ENCODE measurements around the gene MAP3K7CL.
"Not testable (repeated sequence)": the region's sequence is repeated elsewhere in the genome, so short reads cannot be mapped to it uniquely, and the experiment has no call there.

Gene MAP3K7CL

DNA sequence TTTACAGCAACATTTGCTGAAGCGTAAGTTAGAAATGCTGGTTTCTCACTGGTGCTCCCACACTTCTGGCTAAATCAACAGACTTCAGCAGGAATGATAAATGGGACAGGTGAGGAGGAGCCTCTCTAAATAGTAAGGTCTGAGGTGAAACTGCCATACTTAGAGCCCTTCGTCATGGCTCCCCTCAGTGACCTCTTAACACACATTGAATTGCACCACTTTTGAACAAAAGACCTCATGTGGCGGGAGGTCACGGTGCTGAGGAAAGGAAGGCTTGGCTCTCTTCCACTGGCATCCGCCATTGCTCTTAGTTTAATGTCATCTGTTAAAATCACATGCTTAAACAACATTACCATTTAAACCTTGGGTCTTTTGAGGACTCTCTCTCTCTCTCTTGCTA is 3.4 kb downstream of the MAP3K7CL start:
- DNase-seq (ENCODE audit: low read depth in 2 of 2) = no peak

DNA sequence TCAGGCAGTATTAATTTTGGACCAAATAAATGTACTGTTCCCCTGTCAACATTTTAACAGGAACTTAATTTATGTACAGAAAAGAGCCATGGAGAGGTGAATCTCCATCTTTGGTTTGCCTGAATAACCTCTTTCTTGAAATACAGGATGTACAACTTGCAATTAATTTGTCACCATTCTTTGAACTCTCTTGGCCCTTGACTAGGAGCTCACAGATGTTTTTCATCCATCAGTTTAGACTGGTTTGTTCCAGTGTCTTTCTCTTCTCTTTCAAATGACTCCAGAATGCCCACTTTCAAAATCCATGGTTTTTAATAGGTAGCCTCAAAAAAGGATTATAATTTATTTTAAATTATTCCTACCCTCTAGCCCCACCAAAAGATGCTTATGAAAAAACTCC is 5.0 kb downstream of the MAP3K7CL start:
- DNase-seq (ENCODE audit: low read depth in 2 of 2) = no peak

DNA sequence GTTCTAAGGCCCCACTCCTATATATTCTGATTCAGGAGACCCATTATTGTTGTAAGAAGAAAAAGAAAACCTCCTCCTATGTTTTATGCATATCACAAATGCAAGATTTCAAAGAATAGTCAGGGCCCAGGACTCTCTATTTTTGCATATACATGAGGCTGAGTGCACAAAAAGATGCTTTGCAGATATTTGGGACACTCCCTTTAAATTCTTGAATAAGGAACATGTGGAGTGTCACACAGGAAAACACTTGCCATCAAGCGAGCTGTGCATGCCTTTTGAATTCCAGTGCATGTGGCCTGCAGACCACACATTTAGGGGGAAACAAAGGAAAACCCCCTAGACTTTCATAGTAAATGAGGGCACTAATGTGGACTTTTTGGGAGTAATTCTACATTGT is 5.6 kb downstream of the MAP3K7CL start:
- DNase-seq (ENCODE audit: low read depth in 2 of 2) = no peak

DNA sequence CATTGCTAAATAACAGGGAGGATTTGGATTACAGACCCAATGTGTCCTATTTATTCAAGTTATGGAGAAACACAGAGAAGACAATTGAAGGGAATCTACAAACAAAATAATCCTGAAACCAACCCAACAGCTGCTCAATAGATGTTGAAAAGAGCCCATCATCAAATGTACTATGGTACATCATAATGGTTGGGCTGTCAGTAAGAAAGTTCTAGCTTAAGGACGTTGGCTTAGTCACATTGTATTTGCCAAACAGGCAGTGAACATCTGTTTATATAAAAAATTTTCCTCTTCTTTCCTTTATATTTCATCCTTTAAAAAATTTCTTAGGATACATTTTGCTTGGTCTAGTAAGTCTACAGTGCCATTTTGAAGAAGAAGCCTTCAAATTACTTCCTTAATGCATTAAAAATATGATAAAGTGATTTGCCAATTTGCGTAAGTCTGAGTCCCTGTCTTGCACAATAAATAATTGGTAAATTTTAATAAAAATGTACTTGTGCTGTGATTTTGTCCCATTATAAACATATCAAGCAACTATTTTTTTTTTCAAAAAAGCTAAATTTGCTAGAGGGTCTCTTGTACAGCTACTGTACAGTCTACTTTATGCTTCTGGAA is 14.4 kb downstream of the MAP3K7CL start:
- DNase-seq (ENCODE audit: low read depth in 2 of 2) = no peak

DNA sequence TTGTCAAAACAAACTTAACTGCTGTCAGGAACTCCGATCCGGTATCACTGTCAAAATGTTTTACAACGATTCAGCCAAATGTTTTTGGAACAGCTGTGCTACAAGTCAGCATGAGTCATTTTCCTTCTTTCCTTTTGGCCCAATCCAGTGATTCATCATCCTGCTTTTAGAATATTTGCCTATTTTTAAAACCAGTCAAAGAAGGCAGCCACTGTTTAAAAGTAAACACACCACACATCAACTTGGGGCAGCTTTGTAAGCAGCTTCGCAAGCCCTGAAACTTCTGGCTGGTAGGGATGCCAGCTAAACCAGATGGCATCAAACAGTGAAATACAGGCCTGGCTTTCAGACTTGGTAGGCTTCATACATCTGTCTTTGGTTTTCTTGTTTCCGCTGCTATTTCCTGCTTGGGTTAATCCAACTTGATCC is 14.9 kb downstream of the MAP3K7CL start:
- no peak for DNase-seq (ENCODE audit: low read depth in 2 of 2)

DNA sequence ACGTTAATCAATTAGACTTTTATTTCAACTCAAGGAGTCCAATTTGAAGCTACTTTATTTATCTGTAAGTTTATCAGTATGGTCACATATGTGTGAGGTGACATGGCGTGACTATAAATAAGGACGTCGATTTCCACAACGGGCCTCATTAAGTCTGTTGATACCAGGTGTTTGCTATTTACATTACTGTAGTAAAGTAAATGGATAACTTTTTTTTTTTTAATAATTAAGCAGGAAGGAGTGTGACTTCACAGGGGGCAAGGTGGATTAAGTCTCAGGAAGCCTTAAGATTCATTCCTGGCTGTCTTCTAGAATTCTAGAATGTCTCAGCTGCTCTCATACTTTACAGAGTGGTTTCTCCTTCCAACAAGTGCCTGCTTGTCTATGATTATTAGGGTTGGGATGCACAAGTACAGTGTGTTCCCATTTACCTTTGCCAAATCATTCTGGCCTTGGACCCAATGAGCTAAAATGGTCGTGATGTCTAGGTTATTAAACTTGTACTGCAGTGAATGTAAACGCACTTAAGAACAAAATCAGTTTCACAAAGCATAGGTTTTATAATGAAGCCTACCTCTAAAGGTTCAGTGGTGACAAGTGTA is 15.5 kb downstream of the MAP3K7CL start:
- DNase-seq (ENCODE audit: low read depth in 2 of 2) = no peak

DNA sequence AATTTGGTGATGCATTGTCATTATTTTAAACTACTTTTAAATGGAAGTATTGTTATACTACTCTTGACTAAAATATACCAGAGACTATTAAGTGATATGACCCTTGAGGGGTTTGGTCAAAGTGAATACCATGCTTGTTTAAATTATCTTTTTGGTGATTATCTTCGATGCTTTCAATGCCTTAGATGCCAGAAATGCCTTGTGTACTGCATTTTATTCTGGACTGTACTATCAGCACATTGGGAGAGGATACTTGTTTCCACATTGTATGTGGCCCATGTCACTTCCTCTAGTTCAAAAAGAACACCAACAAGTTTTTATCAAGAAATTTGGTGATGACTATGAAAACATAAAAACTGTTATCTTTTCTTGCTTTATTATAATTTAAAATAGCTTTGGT is 16.3 kb downstream of the MAP3K7CL start:
- no peak for DNase-seq (ENCODE audit: low read depth in 2 of 2)

DNA sequence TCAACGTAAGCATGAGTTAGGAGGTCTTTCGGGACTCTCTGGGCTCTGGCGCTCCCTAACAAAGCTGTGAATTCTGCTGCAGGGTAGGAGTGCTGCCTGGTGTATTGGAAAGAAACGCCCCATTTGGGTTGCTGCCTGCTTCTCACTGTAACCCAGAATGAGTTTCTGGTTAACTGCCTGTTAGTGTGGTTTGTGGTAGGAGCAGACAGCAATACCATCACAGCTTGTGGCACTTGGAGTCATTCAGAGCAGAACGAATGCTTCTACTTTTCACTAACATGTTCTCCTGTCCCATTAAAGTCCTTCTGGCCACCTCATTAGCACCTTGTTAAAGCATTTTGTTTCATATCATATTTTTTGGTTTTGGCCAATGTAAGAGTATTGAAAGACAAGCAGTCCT is 18.1 kb downstream of the MAP3K7CL start:
- DNase-seq (ENCODE audit: low read depth in 2 of 2) = no peak

DNA sequence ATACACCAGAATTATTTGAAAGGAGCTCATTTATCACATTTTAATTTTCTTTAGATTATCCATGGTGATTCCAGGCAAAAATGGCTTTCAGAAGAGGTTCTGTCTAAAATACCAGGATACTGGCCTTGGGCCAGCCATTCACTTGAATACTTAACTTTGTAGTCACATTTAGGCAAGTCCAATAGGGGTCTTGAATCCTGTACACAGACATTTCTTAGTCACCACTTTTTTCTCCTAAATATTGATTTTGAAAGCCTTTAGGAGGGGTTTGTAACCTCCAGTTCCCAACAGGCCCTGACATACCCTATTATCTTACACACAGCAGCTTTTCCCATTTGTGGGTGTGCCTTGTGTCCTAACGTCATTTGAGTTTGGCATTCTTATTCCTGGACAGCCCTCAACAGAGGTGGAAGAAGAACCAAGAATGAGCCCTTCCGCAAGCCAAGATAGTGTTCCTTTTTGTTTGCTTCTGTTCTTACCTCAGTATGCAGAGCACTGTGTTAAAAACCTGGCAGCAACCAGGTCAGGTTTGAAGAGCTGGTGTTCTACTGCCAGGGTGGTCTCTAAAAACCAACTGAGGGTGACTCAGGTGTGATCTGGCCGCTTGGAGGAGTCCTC is 19.5 kb downstream of the MAP3K7CL start:
- DNase-seq (ENCODE audit: low read depth in 2 of 2) = no peak

DNA sequence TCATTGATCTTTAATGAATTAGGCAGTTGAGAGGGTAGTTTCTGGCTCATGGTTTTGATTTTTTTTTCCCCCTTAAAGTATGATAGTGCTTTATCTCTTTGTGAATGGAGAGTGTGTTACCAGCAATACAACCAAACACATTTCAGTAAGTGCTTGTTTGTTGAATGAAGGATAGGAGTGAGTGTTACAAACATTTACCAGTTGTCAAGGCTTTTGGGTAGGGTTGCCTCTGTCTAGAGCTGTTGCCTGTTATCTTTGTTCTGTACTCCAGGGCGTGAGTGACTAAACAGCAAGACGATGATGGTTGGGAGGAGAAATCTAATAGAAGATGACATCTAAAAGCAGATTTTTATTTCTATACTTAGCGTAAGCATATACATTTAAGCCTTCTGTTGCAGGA is 21.5 kb downstream of the MAP3K7CL start:
- DNase-seq (ENCODE audit: low read depth in 2 of 2) = no peak

DNA sequence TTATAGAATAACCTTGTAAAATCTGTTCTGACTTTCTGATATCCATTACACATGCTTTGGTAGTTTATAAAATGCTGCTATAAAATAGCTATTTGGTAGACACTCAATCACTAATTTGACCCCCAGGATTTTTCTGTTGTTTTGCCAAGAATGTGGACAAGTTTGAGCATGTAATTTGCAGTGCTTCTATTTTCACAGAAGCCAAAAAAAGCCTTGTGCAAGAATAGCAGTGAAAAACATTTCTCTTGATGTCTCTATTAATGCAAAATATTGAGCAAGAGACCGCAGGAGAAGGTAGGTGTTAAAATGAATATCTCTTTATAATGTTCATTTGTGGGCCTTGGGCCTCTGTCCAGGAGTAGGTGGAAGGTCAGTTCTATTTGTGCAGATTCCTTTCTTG is 22.5 kb downstream of the MAP3K7CL start:
- no peak for DNase-seq (ENCODE audit: low read depth in 2 of 2)

DNA sequence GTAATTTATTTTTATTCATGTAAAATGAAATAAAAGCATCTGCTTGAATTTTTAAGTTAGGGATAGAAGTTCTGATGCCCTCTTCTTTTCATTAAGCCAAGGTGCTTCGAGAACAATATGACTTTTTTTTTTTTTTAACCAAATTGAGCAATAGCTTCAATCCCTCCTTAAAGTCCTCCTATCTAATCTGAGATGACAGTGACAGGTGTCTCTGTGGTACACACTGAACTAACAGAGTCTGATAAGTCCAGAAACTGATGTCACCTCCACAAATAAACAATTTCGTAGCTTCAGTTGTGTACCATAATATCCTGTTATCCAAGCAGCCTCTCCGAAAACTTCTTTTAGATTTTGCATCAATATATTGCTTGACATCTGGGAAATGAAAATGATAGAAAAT is 23.8 kb downstream of the MAP3K7CL start:
- DNase-seq (ENCODE audit: low read depth in 2 of 2) = no peak

DNA sequence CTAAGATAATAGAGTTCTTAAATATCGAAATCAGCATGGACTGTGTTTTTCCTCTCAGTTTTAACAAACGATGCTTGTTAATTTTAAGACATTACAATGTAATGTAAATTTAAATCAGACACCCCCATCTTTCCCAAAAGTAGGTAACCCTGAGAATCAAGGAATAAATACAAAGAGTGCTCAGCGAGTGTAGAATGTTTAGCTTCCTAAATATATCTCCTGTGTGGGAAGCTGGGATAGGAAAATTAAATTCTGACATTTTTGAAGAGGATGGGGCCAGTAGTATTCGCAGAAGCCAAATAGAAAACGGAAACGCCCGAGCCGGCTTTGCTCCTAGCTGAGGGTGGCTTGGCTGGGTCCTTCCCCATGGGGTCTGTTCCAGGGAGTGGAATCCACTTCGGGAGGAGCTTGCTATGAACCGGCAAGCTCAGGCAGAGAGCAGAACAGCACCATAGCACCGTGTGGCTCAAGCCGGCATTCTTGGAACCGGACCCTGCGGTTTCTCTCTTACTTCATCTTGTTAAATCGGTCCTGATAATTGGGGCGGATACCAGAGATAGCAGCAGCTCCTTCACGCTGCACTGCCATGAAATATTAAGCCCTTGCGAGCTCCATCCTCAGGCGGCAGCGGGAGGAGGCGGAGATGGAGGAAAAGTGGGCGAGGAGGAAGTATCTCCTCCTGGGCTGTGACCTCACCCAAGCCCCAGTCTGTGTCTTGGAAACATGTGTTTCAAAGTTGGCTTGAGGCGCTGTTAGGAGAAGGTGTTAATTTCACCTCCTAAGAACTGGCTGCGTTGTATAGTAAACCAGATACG is 24.9 kb downstream of the MAP3K7CL start:
- DNase-seq (ENCODE audit: low read depth in 2 of 2) = no peak

DNA sequence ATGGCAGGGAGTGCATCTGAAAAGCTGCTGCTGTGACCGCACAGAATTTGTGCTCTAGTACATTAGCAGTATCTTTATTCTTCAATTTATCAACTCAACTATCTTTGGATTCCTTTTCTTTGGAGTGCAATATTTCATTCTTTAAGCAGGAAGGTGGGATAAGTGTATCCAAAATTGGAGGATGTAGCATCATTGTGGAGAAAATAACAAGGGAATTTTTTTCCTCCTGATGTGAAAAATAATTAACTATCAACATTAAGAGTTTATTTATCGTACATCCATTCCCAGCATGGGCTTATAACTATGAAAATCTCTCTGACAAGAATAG is 25.5 kb downstream of the MAP3K7CL start:
- DNase-seq (ENCODE audit: low read depth in 2 of 2) = no peak

DNA sequence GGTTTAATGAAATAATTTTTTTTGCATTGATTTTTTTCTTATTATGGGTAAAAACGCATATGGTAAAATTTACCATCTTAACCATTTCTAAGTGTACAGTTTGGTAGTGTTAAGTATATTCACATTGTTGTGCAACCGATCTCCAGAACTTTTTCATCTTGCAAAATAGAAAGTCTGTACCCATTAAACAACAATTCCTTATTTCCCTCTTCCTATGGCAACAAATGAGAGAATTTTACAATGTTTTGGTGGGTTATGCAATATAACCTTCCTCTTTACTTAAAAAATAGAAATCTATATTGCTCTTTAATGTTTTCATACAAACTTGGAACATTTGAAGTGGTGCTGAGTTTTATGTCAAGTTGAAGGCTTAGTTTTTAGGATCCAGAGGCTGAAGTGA is 26.6 kb downstream of the MAP3K7CL start:
- DNase-seq (ENCODE audit: low read depth in 2 of 2) = no peak

DNA sequence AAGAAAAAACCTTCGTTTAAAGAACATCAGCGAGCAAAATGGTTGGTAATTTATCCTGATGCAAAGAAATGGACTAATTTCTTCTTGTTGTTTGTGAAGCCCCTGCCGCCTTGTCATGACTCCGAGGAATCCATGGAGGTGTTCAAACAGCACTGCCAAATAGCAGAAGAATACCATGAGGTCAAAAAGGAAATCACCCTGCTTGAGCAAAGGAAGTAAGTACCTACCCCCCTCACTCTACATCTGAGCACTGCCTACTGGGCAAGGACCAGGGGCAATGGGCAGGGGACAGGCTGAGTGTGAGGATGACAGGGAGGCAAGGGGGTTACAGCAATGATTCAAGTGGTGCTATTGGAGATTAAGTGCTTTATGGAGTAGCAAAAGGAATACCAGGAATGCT is 29.4 kb downstream of the MAP3K7CL start:
- no peak for DNase-seq (ENCODE audit: low read depth in 2 of 2)

DNA sequence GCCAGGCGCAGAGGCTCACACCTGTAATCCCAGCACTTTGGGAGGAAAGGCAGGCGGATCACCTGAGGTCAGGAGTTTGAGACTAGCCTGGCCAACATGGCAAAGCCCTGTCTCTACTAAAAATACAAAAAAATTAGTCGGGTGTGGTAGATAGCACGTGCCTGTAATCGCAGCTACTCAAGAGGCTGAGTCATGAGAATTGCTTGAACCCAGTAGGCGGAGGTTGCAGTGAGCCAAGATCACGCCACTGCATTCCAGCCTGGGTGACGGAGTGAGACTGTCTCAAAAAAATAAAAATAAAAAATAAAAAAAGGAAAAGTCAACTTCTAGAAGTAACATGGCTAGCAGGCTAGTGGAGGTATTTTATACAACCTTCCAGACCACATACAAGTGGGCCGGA is 32.4 kb downstream of the MAP3K7CL start:
- not testable (repeated sequence) for DNase-seq (ENCODE audit: low read depth in 2 of 2)

DNA sequence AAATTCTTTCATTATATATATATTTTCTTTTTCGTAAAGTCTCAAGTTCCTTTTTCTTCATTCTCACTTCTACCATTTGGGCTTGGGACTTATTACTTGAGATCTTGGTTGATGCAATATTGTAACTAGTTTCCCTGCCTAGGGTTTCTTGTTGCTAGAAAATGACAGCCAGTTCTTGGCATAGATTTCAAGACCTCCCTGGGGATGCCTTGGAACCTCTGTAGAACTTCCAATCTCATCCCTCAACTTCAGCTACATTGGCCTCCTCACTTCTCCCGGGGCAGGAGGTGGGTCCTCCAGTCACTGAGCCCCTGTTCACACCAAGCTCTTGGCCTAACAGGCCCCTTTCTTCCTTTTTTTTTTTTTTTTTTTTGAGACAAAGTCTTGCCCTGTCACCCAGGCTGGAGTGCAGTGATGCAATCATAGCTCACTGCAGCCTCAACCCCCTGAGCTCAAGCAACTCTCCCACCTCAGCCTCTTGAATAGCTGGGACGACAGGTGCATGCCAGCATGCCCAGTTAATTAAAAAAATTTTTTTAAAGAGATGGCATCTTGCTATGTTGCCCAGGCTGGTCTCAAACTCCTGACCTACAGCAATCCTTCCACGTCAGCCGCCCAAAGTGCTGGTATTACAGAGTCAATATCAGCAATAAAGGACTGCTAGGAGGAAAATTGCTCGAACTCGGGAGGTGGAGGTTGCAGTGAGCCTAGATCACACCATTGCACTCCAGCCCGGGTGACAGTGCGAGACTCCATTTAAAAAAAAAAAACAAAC is 33.1 kb downstream of the MAP3K7CL start:
- no peak for DNase-seq (ENCODE audit: low read depth in 2 of 2)

DNA sequence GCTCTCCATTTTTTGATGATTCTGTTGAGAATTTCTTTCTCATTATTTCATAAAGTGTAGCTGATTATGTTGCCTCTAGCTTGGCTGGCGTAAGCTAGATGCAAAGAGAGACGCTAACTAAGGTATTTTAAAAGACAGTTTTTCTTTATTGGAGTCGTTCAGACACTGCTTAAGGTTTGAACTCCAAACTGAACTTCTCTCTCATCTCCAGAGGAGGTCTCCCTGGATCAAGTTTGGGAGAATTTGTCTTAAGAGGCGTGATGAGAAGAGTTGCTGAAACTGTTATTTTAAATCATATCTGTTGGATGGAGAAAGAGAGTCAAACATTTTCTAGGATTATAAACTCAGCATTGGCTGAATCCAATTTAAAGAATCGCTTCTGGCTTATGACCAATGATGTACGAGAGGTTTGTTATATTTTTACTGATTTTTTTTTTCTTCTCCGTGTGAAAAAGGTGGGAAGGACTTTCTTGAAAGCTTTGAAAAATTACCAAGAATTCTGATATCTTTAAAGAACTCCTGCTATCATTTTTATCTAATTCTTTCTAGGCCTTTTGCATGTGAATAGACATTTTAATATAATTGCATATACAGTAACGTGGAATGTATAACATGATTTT is 34.0 kb downstream of the MAP3K7CL start:
- DNase-seq (ENCODE audit: low read depth in 2 of 2) = no peak

DNA sequence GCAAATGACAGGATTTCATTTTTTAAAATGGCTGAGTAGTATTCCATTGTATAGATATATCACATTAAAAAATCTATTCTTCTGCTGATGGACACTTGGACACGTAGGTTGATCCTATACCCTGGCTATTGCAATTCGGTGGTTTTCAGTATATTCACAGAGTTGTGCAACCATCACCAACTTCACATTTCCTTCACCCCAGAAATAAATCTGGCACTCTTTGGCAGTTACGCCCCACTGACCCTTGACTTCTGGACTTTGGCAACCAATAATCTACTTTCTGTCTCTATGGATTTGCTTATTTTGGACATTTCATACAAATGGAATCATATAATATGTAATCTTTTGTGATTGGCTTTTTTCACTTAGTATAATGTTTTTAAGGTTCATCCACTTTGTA is 35.9 kb downstream of the MAP3K7CL start:
- no peak for DNase-seq (ENCODE audit: low read depth in 2 of 2)

DNA sequence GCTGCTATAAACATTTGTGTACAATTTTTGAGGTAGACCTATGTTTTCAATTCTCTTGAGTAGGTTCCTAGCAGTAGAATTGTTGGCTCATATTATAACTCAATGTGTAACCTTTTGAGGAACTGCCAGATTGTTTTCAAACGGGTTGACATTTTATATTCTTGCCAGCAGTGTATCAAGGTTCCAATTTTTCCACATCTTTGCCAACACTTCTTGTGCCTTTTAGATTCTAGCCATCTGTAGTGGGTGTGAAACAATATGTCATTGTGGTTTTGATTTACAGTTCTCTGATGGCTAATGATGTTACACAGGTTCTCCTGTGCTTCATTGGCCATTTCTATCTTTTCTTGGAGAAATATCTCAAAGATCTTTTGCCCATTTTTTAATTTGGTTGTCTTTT is 36.4 kb downstream of the MAP3K7CL start:
- DNase-seq (ENCODE audit: low read depth in 2 of 2) = no peak

DNA sequence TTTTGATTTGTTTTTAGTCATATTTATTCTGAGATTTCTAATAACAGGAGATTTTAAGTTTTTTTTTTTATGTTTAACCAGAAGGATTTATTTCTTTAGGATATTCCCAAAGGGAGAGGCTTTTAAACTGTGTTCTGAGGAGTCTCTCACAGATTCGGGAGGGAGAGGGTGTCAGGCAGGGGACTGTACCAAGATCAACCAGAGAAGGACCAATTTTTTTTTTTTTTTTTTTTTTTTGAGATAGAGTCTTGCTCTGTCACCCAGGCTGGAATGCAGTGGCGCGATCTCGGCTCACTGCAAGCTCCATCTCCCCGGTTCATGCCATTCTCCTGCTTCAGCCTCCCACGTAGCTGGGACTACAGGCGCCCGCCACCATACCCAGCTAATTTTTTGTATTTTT is 37.0 kb downstream of the MAP3K7CL start:
- DNase-seq (ENCODE audit: low read depth in 2 of 2) = not testable (repeated sequence)

Data from stimulated activated CD8-positive, alpha-beta memory T cell treated with anti-CD3 and anti-CD28 coated beads, Interleukin-7, amount 100 ng/mL, for 1 hour (primary cell).